Esophagus muscularis mucosa (tissue), 4 donors: Measurements from ENCODE around the gene ID2.

Experiments
- CTCF ChIP-seq, 3 experiments: fragments of 200-600 bp in 2 of 3; fragments of 450-650 bp in 1 of 3; sonication (generic) in 2 of 3; IDR thresholded peaks; one replicate each; pipeline ENCODE4 v1.5.1; 2017 to 2019; ENCODE audit warnings: antibody characterized with exemption in 3 of 3, mild to moderate bottlenecking in 2 of 3, moderate library complexity in 1 of 3
- EP300 ChIP-seq: sonication (generic); formaldehyde crosslinking; IDR thresholded peaks from one replicate; pipeline ENCODE4 v1.6.1; 2017; ENCODE audit warnings: antibody characterized with exemption
- POLR2A ChIP-seq: fragments of 450-650 bp; IDR thresholded peaks from one replicate; pipeline ENCODE4 v1.6.1; 2017; ENCODE audit warnings: antibody characterized with exemption, moderate library complexity, mild to moderate bottlenecking, low read depth
- POLR2AphosphoS5 ChIP-seq, 2 donors: sonication (generic); formaldehyde crosslinking; IDR thresholded peaks; one replicate each; pipeline ENCODE4 v1.6.1; 2017; ENCODE audit warnings: antibody characterized with exemption in 2 of 2

- no peak for TF ChIP-seq POLR2AphosphoS5 (IDR thresholded peaks at IDR 0.05)
- no peak for TF ChIP-seq CTCF (IDR thresholded peaks at IDR 0.05)
- TF ChIP-seq POLR2A = no peak
- TF ChIP-seq EP300 = no peak
Observed at GRCh38 chr2:8666581-8666980, 15.3 kb upstream of the ID2 start.
